ENCODE results near the gene CNN1.

The CNN1 gene

DNA sequence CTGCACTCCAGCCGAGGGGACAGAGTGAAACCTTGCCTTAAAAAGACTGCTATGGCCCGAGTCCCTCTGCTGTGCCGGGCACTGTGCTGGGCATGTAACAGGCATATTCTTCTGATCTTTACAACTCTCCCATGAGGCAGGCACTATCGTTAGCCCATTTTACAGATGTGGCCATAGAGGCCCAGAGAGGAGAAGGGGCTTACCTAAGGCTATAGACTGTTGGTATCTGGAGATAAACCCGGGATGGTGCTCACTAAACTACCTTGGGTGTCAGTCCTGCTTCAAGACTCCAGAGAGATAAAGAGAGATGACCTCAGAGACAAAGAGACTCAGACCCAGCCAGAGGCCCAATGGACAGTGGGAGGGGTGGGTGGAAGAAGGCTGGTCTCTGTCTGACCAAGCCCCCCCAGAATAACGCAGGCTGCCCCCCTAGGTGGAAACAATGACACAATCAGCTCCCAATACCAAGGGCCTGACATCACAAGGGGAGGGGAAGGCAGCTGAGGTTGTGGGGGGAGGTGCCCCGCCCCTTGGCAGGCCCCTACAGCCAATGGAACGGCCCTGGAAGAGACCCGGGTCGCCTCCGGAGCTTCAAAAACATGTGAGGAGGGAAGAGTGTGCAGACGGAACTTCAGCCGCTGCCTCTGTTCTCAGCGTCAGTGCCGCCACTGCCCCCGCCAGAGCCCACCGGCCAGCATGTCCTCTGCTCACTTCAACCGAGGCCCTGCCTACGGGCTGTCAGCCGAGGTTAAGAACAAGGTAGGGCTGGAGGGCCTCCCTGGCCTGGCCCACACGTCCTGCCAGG, at the start of gene CNN1:
Gene CNN1, plus strand, starts transcription at position 620 of the 805 bp plus-strand sequence. Its CDS starts 77 bp downstream, at position 697.
- DNase-seq (ENCODE audit: low read depth in 2 of 2), result no peak

DNA sequence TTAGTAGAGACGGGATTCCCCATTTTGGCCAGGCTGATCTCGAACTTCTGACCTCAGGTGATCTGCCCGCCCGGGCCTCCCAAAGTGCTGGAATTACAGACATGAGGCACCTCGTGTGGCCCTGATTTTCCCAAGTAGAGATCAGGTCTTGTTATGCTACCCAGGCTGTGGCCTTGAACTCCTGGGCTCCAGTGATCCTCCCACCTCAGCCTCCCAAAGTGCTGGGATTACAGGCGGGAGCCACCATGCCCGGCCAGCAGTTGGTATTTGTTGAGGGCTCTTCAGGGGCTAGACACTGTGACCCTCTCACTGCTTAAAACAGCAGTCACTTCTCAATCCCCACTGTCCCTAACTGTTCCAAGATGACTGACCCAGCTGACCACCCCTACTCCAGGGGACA, 49.3 kb upstream of the CNN1 start:
- no peak for DNase-seq (ENCODE audit: low read depth in 2 of 2)

DNA sequence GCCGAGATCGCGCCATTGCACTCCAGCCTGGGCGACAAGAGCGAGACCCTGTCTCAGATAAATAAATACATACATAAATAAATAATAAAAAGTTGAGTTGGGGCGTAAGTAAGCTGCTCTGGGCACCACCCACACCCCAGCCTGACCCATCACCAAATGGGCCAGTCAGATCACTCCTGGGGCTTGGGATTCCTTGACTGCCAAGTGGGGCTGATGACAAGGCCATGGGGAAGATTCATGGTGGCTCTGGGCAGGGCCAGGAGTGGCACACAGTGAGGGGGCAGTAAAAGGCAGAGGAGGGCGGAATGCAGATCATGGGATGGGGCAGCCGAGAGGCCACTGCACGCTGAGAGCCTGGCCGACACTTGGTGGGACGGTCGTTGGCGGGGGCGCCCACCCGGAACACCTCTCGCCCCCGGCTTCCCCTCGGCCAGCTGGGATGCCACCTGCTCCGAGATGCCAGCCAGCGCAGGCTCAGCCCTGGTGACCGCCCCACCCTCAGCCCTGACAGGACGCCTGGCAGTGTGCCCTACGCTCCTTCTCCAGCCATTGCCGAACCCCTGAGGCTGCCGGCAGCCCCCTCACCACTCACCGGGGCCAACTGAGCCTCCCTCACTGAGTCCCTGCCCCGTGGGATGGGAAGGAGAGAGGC, 43.9 kb upstream of the CNN1 start:
- DNase-seq (ENCODE audit: low read depth in 2 of 2), result no peak

DNA sequence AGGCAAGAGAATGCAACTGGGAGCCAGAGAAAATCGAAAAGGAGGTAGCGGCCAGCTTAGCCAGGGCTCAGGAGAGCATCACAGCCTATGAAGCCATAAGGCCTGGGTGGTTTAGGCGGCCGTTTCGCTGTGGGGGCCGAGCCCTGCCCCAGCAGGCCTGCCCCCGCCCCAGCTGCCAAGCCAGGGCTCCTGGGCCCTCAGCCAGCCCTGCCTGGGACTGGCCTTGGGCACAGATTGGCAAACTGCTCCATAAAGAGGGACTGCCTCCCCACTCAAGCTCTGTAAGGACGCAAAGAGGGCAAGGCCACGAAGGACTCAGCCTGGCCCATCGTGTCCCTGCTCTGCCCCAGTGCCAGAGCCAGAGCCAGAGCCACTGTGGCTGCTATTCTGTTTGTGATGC, 43.2 kb upstream of the CNN1 start:
- no peak for DNase-seq (ENCODE audit: low read depth in 2 of 2)

DNA sequence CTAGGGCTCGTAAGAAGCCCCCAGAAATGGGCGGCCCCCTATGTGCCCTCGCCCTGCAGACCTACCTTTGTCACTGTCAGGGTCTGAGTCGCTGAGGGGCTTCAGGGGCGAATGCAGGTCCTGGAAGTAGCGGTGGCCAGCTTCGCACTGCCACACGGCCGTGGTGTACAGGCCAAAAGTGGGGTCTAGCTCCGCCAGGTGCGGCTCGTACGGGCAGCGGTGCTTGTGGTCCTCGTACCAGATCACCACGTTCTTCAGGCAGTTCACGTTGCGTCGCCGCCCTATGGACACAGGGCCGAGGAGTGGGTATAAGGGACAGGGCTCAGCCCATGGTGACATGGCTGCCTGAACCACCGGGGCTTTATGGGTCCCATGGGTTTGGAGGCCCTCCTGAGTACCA, 42.8 kb upstream of the CNN1 start:
- DNase-seq (ENCODE audit: low read depth in 2 of 2), result no peak

- peak; percentile 20 to 45 for DNase-seq (ENCODE audit: low read depth in 2 of 2)
Observed at GRCh38 chr19:11496391-11497163, 42.1 kb upstream of the CNN1 start.

DNA sequence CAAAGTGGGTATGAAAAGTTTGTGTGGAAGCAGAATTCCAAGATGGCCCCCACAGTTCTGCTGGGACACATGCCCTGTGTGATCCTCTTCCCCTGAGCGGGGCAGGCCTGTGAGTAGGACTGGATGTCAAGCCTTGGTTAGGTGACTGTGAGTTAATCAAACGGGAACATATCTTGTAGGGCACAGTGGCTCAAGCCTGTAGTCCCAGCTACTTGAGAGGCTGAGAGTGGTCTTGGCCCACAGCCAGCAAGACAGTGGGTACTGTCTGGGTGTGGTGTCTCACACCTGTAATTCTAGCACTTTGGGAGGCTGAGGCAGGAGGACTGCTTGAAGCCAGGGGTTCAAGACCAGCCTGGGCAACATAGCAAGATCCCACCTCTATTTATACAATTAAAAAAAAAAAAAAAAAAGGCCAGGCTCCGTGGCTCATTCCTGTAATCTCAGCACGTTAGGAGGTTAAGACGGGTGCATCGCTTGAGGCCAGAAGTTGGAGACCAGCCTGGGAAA, 39.4 kb upstream of the CNN1 start:
- no peak for DNase-seq (ENCODE audit: low read depth in 2 of 2)

DNA sequence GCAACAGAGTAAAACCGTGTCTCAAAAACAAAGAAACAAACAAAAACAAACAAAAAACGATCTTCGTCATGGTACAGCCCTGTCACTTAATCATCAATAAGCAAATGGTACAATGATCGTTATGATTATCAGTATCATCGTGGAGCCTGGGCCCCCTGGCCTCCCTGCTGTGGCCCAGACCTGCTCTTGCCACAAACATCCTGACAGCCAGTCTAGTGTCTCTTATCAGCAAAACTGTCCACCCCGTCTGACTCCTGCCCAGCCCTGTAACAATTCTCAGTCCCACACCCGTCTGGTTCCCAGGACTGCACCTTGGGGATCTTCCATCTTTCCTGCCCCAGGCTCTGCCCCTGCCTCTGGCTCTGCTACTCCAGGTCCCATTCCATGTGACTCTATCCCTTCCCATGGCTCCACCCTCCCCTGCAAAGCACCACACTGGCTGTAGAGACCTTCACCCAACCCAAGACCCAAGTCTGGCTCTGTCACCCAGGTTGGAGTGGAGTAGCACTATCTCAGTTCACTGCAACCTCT, 38.7 kb upstream of the CNN1 start:
- no peak for DNase-seq (ENCODE audit: low read depth in 2 of 2)

DNA sequence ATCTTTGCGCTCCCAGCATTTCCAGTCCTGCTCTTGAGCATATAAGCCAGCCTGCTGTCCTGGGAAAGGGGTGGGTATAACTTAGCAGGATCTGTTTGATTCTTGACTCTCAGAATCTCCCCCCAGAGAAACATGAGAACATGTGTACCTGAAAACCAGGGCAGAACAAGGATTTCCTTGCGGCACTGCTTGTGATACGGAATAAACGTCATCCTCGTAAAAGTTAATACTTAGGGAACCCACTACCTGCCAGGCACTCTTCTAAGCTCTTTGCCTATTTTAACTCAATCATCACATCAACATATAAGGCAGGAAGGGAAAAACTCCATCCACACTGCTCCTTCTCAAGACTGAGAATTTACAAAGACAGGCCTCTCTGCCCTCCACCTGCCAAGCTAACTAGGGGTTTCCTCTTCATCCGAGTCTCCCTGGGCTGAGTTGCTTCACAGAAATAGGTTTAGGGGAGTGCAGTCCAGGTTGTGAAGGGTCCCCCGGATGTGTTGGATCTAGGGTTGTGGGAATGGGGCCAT, 34.1 kb upstream of the CNN1 start:
- DNase-seq (ENCODE audit: low read depth in 2 of 2), result no peak

- peak; percentile 83 to 92 for DNase-seq (ENCODE audit: low read depth in 2 of 2)
Observed at GRCh38 chr19:11505032-11505503, 33.6 kb upstream of the CNN1 start.

DNA sequence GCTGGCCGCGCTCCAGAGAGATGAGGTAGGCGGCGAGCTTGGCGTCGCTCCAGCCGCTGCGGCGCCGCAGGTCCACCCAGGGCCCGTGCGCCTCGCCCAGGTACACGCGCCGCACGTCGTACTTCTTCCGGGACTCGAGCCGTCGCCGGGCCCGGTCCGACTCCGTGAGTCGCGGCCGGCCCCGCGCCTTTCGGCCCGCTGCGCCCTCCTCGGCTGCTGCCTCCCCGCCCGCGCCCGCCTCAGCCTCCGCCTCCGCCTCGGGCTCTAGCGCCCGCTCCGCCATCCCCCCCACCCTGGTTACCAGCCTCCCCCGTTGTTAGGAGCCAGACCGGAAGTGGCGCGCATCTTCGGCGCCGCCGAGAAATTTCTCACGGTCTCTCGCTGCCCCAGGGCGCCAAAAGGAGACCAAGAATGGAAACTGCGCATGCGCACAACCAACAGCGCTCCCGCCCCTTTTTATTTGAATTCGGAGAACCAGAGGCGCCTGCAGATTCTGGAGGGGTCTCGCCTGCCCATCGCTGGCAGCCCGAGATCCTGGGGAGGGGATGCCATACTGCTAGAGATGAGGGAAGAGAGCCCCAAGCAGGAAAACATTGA, 33.0 kb upstream of the CNN1 start, which contains the start of gene ZNF653:
Gene ZNF653, minus strand, starts transcription at position 336 of the 597 bp plus-strand sequence. Its CDS starts 53 bp downstream, at position 283.
- DNase-seq (ENCODE audit: low read depth in 2 of 2), result peak; percentile 91 to 92

- DNase-seq (ENCODE audit: low read depth in 2 of 2), result no peak
Observed at GRCh38 chr19:11506101-11506555, 32.5 kb upstream of the CNN1 start.

DNA sequence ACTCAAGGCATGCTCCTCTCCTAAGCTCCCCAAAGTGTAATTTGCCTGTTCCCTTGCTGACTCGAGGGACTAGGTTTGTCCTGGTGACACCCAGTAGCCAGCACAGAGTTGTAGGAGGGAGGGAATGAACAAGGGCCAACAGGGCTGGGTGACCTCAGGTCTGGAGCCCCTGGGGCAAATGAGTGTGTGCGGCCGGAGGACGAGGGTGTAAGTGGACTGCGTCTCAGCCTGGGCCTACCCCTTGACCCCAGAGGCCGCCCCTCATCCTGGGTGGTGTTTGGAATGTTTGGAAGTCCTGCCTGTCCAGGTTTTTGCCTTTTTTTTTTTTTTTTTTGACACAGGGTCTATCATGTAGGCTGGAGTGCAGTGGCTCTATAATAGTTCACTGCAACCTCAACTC, 31.7 kb upstream of the CNN1 start:
- DNase-seq (ENCODE audit: low read depth in 2 of 2), result no peak

- no peak for DNase-seq (ENCODE audit: low read depth in 2 of 2)
Observed at GRCh38 chr19:11507370-11508078, 31.1 kb upstream of the CNN1 start.

DNA sequence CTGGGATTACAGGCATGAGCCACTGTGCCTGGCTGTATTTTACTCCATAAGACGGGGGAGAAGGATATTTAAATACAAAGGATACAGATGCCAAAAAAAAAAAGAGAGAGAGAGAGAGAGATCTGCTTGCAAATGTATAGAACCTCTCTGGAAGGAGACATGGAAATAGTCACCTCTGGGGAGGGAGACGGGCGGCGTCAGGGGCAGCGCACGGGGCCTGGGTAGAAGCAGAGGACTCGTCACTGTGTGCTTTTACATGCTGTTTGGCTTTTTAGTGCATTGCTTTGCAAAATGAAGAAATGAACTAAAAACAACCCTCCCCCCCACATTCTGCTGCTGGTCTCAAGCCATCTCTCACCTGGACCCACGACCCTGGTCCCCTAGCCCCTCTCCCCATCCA, 28.2 kb upstream of the CNN1 start:
- DNase-seq (ENCODE audit: low read depth in 2 of 2), result no peak

- DNase-seq (ENCODE audit: low read depth in 2 of 2), result no peak
Observed at GRCh38 chr19:11513946-11514345, 24.7 kb upstream of the CNN1 start.

GRCh38 chr19:11519138-11519537, 19.5 kb upstream of the CNN1 start:
- no peak for DNase-seq (ENCODE audit: low read depth in 2 of 2)

GRCh38 chr19:11528551-11529341, 9.9 kb upstream of the CNN1 start, which contains the start of gene ECSIT:
ECSIT (minus strand) TSS chr19:11529134; CDS start chr19:11519170, 9,964 bp downstream.
- DNase-seq (ENCODE audit: low read depth in 2 of 2), result peak; percentile 82 to 84

DNA sequence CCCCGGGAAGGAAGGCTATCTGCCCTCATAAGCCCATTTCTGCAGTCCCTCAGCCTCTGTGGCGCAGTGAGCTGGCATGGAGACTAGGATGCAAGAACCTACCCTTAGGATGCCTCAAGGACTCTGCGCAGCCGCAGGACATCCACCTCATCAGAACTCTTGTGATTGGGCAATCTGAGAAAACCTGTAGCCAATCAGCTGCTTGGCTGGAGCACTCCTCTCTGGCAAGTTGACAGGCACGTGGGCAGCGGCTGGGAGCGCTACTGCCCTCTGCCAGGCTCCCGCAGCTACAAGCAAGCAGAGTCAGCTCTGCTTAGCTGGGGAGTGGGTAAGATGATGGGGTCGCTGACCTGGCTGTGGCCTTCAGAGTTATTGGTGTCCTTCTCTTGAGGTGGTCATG, 8.2 kb upstream of the CNN1 start:
- DNase-seq (ENCODE audit: low read depth in 2 of 2), result no peak
